ENCODE measurements around the gene NPIPA8. TPM values are rescaled to one million over a fixed set of nuclear protein-coding genes. Genes with fewer than 3 reads are reported as not detected.
"Not testable (repeated sequence)": the region's sequence is repeated elsewhere in the genome, so short reads cannot be mapped to it uniquely, and the experiment has no call there.

The NPIPA8 gene
- total RNA-seq, 2 donors from 2014 or later: 0.39 TPM; not detected in 1

DNA sequence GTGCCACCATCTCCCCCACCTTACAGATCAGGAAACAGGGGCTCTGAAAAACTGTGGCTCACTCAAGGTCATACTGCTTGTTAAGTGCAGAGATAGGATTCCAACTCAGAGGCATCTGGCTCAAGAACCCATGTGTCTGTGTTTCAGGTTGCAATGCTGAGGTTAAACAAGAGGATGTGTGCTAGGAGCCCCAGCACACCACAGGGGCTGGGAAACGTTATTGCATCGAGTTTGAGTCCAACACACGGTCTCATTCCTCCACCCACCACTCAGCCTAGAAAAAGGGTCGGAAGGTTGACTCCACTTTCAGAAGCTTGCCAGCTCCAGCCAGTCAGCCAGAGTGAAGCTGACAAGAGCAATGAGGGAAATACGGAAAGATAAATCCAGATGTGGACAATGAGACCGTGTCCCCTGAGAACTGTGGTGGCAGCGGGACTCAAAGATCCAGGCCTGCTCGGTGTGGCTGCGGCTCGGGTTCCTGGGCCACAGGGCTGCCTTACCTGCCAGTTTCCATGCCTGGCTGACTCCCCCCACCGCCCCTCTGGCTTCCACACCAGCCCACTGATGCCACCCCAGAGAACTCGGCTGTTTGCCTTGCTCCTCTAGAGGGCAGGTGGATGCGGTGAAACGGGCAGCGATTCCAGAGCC is 33.4 kb downstream of the NPIPA8 start:
- H3K36me3 Mint-ChIP-seq; DNase-seq (ENCODE audit: low spot score); H3K9me3 Mint-ChIP-seq; H3K27me3 Mint-ChIP-seq; H3K4me3 Mint-ChIP-seq; ATAC-seq; H3K4me1 Mint-ChIP-seq (ENCODE audit: low read depth in 2 of 2); H3K27ac Mint-ChIP-seq: not testable (repeated sequence)

DNA sequence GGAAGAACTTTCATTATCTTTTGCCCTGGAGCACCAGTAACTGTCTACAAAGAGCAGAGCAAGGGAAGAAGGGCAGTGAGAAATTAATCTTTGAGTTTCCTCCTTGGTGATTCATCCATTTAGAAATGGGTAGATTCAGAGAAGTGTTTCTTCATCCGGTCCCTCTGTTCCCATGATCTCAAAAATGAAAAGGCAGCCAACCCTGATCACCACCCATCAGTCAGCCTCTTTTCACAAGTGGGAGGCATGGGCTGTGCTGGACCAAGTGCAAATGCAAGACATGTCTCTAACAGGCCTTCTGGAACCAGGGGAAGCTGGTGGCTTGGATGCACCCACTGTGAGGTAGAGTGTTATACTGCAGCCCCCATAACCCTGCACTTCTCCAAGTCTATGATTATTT is 38.8 kb downstream of the NPIPA8 start:
- not testable (repeated sequence) for H3K9me3 Mint-ChIP-seq; DNase-seq (ENCODE audit: low spot score); ATAC-seq; H3K36me3 Mint-ChIP-seq; H3K4me1 Mint-ChIP-seq (ENCODE audit: low read depth in 2 of 2); H3K27me3 Mint-ChIP-seq; H3K4me3 Mint-ChIP-seq; H3K27ac Mint-ChIP-seq

DNA sequence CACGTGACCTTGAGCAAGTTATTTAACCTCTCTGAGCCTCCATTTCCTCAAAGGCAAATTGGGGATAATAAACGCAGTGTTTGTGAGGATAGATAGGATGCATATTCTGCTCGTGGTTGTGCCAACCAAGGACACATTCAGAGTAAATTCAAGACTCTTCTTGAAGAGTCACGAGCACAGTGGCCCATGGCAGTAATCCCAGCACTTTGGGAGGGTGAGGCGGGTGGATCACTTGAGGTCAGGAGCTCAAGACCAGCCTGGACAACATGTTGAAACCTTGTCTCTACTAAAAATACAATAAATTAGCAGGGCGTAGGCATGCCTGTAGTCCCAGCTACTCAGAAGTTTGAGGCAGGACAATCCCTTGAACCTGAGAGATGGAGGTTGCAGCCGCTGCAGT is 39.6 kb downstream of the NPIPA8 start:
- not testable (repeated sequence) for H3K27me3 Mint-ChIP-seq; H3K36me3 Mint-ChIP-seq; DNase-seq (ENCODE audit: low spot score); H3K4me1 Mint-ChIP-seq (ENCODE audit: low read depth in 2 of 2); ATAC-seq; H3K27ac Mint-ChIP-seq; H3K4me3 Mint-ChIP-seq; H3K9me3 Mint-ChIP-seq

DNA sequence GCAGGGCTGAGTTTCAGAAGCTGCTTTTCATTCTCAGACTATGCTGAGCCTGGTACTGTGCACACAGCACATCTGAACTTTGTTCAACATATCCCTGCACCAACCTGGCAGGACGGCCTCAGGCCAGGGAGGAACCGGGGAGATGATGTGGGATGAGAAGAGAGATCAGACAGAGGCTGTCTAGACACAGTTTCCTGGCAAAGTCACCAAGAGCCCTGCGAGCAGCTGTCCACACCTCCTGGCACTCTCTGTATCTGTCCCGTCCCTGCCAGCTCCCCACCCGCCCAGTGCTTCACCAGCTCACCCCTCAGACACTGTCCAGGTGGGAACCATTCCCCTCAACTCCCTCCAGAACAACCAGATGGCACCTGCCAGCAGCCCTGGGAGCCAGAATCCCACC is 42.2 kb downstream of the NPIPA8 start:
- not testable (repeated sequence) for H3K9me3 Mint-ChIP-seq; DNase-seq (ENCODE audit: low spot score); H3K4me3 Mint-ChIP-seq; H3K27me3 Mint-ChIP-seq; H3K27ac Mint-ChIP-seq; H3K36me3 Mint-ChIP-seq; H3K4me1 Mint-ChIP-seq (ENCODE audit: low read depth in 2 of 2)
- ATAC-seq: peak in 1 of 2 donors; percentile 30

DNA sequence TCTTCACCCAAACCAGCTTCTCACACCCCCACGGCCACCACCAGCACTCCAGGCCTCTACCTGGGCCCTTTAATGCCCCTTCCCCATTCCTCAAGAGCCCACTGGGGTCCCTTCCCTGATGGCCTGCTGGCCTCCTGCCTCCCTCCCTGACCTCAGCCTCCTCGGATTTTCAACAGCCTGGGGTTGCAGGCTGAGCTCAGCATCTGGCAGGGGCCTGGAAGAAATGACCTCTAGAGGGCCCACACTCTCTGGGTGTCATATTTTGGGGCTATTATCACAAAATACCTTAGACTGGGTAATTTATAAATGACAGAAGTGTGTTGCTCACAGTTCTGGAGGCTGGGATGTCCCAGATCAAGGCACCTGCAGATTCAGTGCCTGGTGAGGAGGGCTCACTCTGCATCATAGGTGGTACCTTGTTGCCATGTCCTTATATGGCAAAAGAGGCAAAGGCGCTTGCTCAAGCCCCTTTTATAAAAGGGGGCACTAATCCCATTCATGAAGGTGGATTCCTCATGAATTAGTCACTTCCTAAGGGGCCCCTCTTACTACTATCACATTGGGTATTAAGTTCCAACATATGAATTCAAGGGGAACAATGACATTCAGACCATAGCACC is 43.1 kb downstream of the NPIPA8 start:
- not testable (repeated sequence) for H3K4me3 Mint-ChIP-seq; H3K36me3 Mint-ChIP-seq; H3K9me3 Mint-ChIP-seq; DNase-seq (ENCODE audit: low spot score); H3K27ac Mint-ChIP-seq; H3K27me3 Mint-ChIP-seq; H3K4me1 Mint-ChIP-seq (ENCODE audit: low read depth in 2 of 2)
- peak in 1 of 2 donors; percentile 33 for ATAC-seq

DNA sequence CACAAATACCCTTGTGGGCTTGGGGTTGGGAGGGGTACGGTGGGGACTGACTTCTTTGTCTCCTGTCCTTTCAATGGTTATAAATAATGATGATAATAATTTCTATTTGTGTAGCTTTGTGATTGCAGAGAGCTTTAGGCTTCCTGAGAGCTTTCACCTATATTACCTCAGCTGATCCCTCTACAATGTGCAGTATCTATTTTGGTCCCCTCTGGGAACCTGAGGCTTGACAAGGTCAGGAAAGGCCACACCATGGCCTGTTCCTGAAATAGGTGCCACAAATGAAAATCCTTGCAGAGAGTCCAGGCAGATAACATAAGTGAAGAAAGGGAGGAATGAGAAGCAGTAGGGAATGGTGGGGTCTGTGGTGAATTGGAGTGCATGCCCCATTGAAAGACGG is 45.6 kb downstream of the NPIPA8 start:
- H3K4me3 Mint-ChIP-seq; ATAC-seq; H3K36me3 Mint-ChIP-seq; H3K9me3 Mint-ChIP-seq; H3K27ac Mint-ChIP-seq; DNase-seq (ENCODE audit: low spot score); H3K4me1 Mint-ChIP-seq (ENCODE audit: low read depth in 2 of 2); H3K27me3 Mint-ChIP-seq: not testable (repeated sequence)

DNA sequence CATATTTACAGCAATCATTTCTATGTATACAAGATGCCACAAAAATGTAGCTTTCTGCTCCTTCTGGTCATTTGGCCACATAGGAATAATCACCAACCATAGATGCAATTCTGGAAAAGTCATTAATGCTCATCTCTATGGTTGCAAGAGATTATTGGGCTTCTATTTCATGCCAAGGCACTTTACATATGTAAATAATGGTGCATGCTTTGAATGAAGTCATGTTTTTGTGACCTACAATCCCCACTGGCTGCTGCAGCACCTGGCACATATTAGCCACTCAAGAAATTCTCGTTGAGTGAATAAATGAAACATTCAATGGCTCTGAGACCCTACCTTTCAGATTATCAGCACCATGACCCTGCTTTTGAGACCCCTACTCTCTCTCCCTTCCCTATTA is 50.2 kb downstream of the NPIPA8 start:
- H3K4me1 Mint-ChIP-seq (ENCODE audit: low read depth in 2 of 2); H3K4me3 Mint-ChIP-seq; H3K36me3 Mint-ChIP-seq; H3K27ac Mint-ChIP-seq; ATAC-seq; DNase-seq (ENCODE audit: low spot score); H3K9me3 Mint-ChIP-seq; H3K27me3 Mint-ChIP-seq: not testable (repeated sequence)

DNA sequence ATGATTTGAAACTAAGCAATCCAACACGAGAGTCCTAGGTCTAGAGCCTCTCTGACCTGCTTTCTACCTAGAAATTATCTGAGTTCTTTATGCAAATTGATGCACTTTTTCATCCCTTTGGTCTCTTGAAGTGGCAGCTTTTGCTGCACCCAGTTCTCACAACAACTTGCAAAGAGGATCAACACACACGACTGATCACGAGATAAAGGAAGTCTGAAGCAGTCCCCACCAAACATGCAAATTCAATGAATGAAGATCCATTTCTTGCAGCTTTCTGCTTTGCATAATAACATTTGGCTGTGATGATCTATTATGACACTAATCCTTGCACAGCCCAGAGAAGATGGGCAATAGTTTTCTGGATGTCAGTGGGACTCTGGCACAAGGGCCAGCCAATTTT is 56.2 kb downstream of the NPIPA8 start:
- H3K27me3 Mint-ChIP-seq; H3K4me1 Mint-ChIP-seq (ENCODE audit: low read depth in 2 of 2): not testable (repeated sequence)

DNA sequence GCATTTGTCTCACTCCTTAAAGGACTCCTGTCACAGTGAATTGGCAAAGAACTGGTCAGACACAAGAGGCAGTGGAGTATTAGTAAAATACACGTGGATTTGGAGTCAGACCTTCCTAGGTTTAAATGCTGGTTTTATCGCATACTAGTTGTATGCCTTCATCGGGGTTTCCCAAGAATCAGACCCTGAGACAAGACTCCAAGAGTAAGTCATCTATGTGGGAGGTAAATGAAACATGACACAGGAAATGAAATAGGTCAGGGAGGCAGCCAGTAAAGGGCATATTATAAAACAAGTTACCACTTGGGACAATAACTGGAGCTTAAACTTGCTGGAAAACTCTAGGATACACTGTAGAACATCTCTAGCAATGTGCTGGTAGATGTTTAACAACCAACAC is 59.8 kb downstream of the NPIPA8 start:
- not testable (repeated sequence) for H3K9me3 Mint-ChIP-seq; ATAC-seq; H3K27ac Mint-ChIP-seq; H3K36me3 Mint-ChIP-seq; H3K4me1 Mint-ChIP-seq (ENCODE audit: low read depth in 2 of 2); H3K27me3 Mint-ChIP-seq; DNase-seq (ENCODE audit: low spot score); H3K4me3 Mint-ChIP-seq

More for the DNA sequence above, 56.2 kb downstream of the NPIPA8 start:
- ATAC-seq; H3K9me3 Mint-ChIP-seq; H3K27ac Mint-ChIP-seq; H3K36me3 Mint-ChIP-seq; H3K4me3 Mint-ChIP-seq; DNase-seq (ENCODE audit: low spot score): not testable (repeated sequence)

DNA sequence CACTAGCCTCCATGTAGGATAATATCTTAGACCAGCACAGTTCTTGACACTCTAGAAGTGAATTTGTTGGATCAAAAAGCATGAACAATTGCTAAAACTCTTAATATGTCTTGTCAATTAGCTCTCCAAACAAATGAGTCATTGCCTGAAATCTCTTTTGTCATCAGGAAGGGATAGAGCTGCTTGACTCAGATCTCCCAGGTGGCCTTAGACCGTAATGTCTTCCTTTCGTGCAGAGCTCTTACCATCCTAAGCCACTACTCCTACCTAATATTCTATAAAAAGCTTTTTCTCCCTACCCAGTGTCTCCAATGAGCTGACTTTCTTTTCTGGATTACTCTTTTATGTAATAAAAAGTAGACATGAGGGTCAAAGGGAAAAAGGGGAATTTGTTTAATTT is 66.4 kb downstream of the NPIPA8 start:
- not testable (repeated sequence) for H3K9me3 Mint-ChIP-seq; ATAC-seq; H3K27me3 Mint-ChIP-seq; H3K36me3 Mint-ChIP-seq; DNase-seq (ENCODE audit: low spot score); H3K4me1 Mint-ChIP-seq (ENCODE audit: low read depth in 2 of 2); H3K27ac Mint-ChIP-seq; H3K4me3 Mint-ChIP-seq

Other genes with a start within 250 kb of the NPIPA8 start
- gene NOMO2, start 225.4 kb upstream of the NPIPA8 start, total RNA-seq: 100 to 1,000 TPM; 121 to 157 TPM

Measured in natural killer cell treated with Interleukin-12 subunit alpha and Interleukin-12 subunit beta and Interleukin-15 and Interleukin-18, amount 100 ng/mL, for 72 hours (primary cell).